A549 (cell line): Measurements from ENCODE around the gene AP4S1.

Source experiments
- EP300 ChIP-seq, 2 experiments: fragments of >200 bp; sonication (Bioruptor Twin); formaldehyde crosslinking; IDR thresholded peaks; 2 replicates in 1 of 2; 3 replicates in 1 of 2; pipeline ENCODE4 v1.6.1; 2016 to 2017
- JUNB ChIP-seq: fragments of >200 bp; sonication (Bioruptor Twin); formaldehyde crosslinking; IDR thresholded peaks from 2 replicates; pipeline ENCODE4 v1.6.1; 2016
- NR3C1 ChIP-seq: fragments of >200 bp; sonication (Bioruptor Twin); formaldehyde crosslinking; IDR thresholded peaks from 3 replicates; pipeline ENCODE4 v1.6.1; 2017
- POLR2A ChIP-seq: IDR thresholded peaks from 2 replicates; pipeline ENCODE4 v1.6.1; 2012; ENCODE audit warnings: mild to moderate bottlenecking, low read length
- TF ChIP-seq, protein P1 (sequence below): fragments of >200 bp; sonication (Bioruptor Twin); formaldehyde crosslinking; IDR thresholded peaks from 3 replicates; pipeline ENCODE4 v1.5.1; 2016
- TF ChIP-seq, protein P2 (sequence below): fragments of 150-350 bp; IDR thresholded peaks from 2 replicates; pipeline ENCODE4 v1.6.1; 2014; ENCODE audit warnings: low read depth, mild to moderate bottlenecking, low read length
- TF ChIP-seq, protein P3 (sequence below): fragments of 200-600 bp; sonication (generic); IDR thresholded peaks from 2 replicates; pipeline ENCODE4 v1.6.1; 2016; ENCODE audit warnings: antibody characterized with exemption, mild to moderate bottlenecking, moderate library complexity

DNA sequence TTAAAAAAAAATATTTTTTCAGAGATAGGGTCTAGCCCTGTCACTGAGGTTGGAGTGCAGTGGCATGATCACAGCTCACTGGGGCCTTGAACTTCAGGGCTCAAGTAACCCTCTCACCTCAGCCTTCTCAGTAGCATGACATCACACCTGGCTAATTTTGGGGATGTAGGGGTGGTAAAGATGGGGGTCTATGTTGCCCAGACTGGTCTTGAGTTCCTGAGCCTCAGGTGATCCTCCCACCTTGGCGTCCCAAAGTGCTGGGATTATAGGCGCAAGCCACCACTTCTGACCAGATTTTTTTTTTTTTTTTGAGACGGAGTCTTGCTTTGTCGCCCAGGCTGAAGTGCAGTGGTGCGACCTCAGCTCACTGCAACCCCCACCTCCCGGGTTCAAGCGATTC, 101.2 kb downstream of the AP4S1 start:
- TF ChIP-seq, protein P1, sequence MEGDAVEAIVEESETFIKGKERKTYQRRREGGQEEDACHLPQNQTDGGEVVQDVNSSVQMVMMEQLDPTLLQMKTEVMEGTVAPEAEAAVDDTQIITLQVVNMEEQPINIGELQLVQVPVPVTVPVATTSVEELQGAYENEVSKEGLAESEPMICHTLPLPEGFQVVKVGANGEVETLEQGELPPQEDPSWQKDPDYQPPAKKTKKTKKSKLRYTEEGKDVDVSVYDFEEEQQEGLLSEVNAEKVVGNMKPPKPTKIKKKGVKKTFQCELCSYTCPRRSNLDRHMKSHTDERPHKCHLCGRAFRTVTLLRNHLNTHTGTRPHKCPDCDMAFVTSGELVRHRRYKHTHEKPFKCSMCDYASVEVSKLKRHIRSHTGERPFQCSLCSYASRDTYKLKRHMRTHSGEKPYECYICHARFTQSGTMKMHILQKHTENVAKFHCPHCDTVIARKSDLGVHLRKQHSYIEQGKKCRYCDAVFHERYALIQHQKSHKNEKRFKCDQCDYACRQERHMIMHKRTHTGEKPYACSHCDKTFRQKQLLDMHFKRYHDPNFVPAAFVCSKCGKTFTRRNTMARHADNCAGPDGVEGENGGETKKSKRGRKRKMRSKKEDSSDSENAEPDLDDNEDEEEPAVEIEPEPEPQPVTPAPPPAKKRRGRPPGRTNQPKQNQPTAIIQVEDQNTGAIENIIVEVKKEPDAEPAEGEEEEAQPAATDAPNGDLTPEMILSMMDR = no peak
- TF ChIP-seq POLR2A (no peak), NR3C1 (no peak), JUNB (no peak), EP300 (IDR thresholded peaks at IDR 0.05) (no peak)
- TF ChIP-seq, protein P2, sequence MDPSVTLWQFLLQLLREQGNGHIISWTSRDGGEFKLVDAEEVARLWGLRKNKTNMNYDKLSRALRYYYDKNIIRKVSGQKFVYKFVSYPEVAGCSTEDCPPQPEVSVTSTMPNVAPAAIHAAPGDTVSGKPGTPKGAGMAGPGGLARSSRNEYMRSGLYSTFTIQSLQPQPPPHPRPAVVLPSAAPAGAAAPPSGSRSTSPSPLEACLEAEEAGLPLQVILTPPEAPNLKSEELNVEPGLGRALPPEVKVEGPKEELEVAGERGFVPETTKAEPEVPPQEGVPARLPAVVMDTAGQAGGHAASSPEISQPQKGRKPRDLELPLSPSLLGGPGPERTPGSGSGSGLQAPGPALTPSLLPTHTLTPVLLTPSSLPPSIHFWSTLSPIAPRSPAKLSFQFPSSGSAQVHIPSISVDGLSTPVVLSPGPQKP = no peak
- TF ChIP-seq, protein P3, sequence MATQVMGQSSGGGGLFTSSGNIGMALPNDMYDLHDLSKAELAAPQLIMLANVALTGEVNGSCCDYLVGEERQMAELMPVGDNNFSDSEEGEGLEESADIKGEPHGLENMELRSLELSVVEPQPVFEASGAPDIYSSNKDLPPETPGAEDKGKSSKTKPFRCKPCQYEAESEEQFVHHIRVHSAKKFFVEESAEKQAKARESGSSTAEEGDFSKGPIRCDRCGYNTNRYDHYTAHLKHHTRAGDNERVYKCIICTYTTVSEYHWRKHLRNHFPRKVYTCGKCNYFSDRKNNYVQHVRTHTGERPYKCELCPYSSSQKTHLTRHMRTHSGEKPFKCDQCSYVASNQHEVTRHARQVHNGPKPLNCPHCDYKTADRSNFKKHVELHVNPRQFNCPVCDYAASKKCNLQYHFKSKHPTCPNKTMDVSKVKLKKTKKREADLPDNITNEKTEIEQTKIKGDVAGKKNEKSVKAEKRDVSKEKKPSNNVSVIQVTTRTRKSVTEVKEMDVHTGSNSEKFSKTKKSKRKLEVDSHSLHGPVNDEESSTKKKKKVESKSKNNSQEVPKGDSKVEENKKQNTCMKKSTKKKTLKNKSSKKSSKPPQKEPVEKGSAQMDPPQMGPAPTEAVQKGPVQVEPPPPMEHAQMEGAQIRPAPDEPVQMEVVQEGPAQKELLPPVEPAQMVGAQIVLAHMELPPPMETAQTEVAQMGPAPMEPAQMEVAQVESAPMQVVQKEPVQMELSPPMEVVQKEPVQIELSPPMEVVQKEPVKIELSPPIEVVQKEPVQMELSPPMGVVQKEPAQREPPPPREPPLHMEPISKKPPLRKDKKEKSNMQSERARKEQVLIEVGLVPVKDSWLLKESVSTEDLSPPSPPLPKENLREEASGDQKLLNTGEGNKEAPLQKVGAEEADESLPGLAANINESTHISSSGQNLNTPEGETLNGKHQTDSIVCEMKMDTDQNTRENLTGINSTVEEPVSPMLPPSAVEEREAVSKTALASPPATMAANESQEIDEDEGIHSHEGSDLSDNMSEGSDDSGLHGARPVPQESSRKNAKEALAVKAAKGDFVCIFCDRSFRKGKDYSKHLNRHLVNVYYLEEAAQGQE = no peak
